ENCODE results near the gene FBXO46. TPM values are rescaled to one million over a fixed set of nuclear protein-coding genes. Genes with fewer than 3 reads are reported as not detected.

Gene FBXO46
- total and polyA plus RNA-seq, 2 of the 13 experiments (the other 11 are each of a cell fraction or from before 2014, with no cell fraction given), result 6.2 to 6.4 TPM

- TF ChIP-seq NFAT5 (CRISPR knock-in tag; IDR thresholded peaks at IDR 0.05) (no peak), IKZF4 (CRISPR knock-in tag; IDR thresholded peaks at IDR 0.05; ENCODE audit: borderline replicate concordance, low read depth, not compliant biosample characterization) (no peak), MIER3 (CRISPR knock-in tag; IDR thresholded peaks at IDR 0.05; ENCODE audit: borderline replicate concordance) (no peak), ZNF430 (CRISPR knock-in tag; IDR thresholded peaks at IDR 0.05) (no peak), ASH2L (IDR thresholded peaks at IDR 0.05; ENCODE audit: insufficient read length, low read depth, low read length) (no peak), ZBTB7A (CRISPR knock-in tag; IDR thresholded peaks at IDR 0.05) (no peak), DMAP1 (CRISPR knock-in tag; IDR thresholded peaks at IDR 0.05) (no peak), FOXO1 (CRISPR knock-in tag; IDR thresholded peaks at IDR 0.05) (no peak), ZNF138 (CRISPR knock-in tag; IDR thresholded peaks at IDR 0.05; ENCODE audit: low read depth) (no peak), ZNF772 (CRISPR knock-in tag; IDR thresholded peaks at IDR 0.05) (0 out of 2 replicates have a peak, but pooled peaks have one; percentile 42)
- TF ChIP-seq, protein P1, sequence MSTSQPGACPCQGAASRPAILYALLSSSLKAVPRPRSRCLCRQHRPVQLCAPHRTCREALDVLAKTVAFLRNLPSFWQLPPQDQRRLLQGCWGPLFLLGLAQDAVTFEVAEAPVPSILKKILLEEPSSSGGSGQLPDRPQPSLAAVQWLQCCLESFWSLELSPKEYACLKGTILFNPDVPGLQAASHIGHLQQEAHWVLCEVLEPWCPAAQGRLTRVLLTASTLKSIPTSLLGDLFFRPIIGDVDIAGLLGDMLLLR (CRISPR knock-in tag; IDR thresholded peaks at IDR 0.05), result no peak
- TF ChIP-seq, protein P2, sequence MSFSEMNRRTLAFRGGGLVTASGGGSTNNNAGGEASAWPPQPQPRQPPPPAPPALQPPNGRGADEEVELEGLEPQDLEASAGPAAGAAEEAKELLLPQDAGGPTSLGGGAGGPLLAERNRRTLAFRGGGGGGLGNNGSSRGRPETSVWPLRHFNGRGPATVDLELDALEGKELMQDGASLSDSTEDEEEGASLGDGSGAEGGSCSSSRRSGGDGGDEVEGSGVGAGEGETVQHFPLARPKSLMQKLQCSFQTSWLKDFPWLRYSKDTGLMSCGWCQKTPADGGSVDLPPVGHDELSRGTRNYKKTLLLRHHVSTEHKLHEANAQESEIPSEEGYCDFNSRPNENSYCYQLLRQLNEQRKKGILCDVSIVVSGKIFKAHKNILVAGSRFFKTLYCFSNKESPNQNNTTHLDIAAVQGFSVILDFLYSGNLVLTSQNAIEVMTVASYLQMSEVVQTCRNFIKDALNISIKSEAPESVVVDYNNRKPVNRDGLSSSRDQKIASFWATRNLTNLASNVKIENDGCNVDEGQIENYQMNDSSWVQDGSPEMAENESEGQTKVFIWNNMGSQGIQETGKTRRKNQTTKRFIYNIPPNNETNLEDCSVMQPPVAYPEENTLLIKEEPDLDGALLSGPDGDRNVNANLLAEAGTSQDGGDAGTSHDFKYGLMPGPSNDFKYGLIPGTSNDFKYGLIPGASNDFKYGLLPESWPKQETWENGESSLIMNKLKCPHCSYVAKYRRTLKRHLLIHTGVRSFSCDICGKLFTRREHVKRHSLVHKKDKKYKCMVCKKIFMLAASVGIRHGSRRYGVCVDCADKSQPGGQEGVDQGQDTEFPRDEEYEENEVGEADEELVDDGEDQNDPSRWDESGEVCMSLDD (CRISPR knock-in tag; IDR thresholded peaks at IDR 0.05; ENCODE audit: borderline replicate concordance), result no peak
- TF ChIP-seq, protein P3, sequence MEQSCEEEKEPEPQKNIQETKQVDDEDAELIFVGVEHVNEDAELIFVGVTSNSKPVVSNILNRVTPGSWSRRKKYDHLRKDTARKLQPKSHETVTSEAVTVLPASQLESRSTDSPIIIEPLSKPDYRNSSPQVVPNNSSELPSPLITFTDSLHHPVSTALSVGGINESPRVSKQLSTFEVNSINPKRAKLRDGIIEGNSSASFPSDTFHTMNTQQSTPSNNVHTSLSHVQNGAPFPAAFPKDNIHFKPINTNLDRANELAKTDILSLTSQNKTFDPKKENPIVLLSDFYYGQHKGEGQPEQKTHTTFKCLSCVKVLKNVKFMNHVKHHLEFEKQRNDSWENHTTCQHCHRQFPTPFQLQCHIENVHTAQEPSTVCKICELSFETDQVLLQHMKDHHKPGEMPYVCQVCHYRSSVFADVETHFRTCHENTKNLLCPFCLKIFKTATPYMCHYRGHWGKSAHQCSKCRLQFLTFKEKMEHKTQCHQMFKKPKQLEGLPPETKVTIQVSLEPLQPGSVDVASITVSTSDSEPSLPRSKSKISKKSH (CRISPR knock-in tag; IDR thresholded peaks at IDR 0.05; ENCODE audit: borderline replicate concordance), result no peak
- TF ChIP-seq, protein P4, sequence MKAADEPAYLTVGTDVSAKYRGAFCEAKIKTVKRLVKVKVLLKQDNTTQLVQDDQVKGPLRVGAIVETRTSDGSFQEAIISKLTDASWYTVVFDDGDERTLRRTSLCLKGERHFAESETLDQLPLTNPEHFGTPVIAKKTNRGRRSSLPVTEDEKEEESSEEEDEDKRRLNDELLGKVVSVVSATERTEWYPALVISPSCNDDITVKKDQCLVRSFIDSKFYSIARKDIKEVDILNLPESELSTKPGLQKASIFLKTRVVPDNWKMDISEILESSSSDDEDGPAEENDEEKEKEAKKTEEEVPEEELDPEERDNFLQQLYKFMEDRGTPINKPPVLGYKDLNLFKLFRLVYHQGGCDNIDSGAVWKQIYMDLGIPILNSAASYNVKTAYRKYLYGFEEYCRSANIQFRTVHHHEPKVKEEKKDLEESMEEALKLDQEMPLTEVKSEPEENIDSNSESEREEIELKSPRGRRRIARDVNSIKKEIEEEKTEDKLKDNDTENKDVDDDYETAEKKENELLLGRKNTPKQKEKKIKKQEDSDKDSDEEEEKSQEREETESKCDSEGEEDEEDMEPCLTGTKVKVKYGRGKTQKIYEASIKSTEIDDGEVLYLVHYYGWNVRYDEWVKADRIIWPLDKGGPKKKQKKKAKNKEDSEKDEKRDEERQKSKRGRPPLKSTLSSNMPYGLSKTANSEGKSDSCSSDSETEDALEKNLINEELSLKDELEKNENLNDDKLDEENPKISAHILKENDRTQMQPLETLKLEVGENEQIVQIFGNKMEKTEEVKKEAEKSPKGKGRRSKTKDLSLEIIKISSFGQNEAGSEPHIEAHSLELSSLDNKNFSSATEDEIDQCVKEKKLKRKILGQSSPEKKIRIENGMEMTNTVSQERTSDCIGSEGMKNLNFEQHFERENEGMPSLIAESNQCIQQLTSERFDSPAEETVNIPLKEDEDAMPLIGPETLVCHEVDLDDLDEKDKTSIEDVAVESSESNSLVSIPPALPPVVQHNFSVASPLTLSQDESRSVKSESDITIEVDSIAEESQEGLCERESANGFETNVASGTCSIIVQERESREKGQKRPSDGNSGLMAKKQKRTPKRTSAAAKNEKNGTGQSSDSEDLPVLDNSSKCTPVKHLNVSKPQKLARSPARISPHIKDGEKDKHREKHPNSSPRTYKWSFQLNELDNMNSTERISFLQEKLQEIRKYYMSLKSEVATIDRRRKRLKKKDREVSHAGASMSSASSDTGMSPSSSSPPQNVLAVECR (CRISPR knock-in tag; IDR thresholded peaks at IDR 0.05; ENCODE audit: borderline replicate concordance), result peak; percentile 63
These were observed 36.7 kb upstream of the FBXO46 start (continued) for GRCh38 chr19:45767410-45767880.
